Fibroblast of skin of right quadriceps (primary cell): ENCODE measurements around the gene SUMO3.

Experiments
- DNase-seq: peaks from one replicate; pipeline ENCODE4 v3.0.0-alpha.2; 2013

Gene SUMO3

GRCh38 chr21:44778094-44778493 lies 39.8 kb downstream of the SUMO3 start:
- no peak for DNase-seq

- DNase-seq = no peak
These were observed 42.9 kb downstream of the SUMO3 start for GRCh38 chr21:44774972-44775371.

GRCh38 chr21:44773291-44773932 lies 44.5 kb downstream of the SUMO3 start:
- DNase-seq = no peak

- DNase-seq = no peak
These were observed 45.9 kb downstream of the SUMO3 start for GRCh38 chr21:44771896-44772525.

GRCh38 chr21:44767834-44768831 lies 49.7 kb downstream of the SUMO3 start:
- DNase-seq = no peak

GRCh38 chr21:44766818-44767354 lies 51.0 kb downstream of the SUMO3 start:
- no peak for DNase-seq

- no peak for DNase-seq
These were observed 51.6 kb downstream of the SUMO3 start for GRCh38 chr21:44766014-44766817.

GRCh38 chr21:44765231-44766013 lies 52.4 kb downstream of the SUMO3 start:
- no peak for DNase-seq

- DNase-seq = no peak
These were observed 53.3 kb downstream of the SUMO3 start for GRCh38 chr21:44764319-44765230.

- DNase-seq = no peak
These were observed 54.2 kb downstream of the SUMO3 start for GRCh38 chr21:44763451-44764318.

- no peak for DNase-seq
These were observed 54.8 kb downstream of the SUMO3 start for GRCh38 chr21:44763050-44763378.

GRCh38 chr21:44762221-44763049 lies 55.4 kb downstream of the SUMO3 start:
- DNase-seq = no peak

GRCh38 chr21:44761747-44762208 lies 56.1 kb downstream of the SUMO3 start:
- no peak for DNase-seq

- DNase-seq = no peak
These were observed 56.7 kb downstream of the SUMO3 start for GRCh38 chr21:44761011-44761729.

GRCh38 chr21:44760376-44760775 lies 57.5 kb downstream of the SUMO3 start:
- no peak for DNase-seq

GRCh38 chr21:44759628-44760285 lies 58.1 kb downstream of the SUMO3 start:
- DNase-seq = no peak
